Measurements from ENCODE around the gene RPS2. TPM values are rescaled to one million over a fixed set of nuclear protein-coding genes. Genes with fewer than 3 reads are reported as not detected.

RPS2 gene
- total and polyA plus RNA-seq, 2 of the 8 experiments (the other 6 are each of a cell fraction or from before 2014, with no cell fraction given): 4,042 to 16,783 TPM

GRCh38 chr16:1990101-1990350 is 25.4 kb upstream of the RPS2 start:
- H3K79me2 ChIP-seq (ENCODE audit: control insufficient read depth in 1 of 2, insufficient read depth in 2 of 2, low read length in 2 of 2): peaks cover 0 to 3% of the 10 kb centered on the region in 2 experiments; a peak in 1 of 4 replicates
- H4K20me1 ChIP-seq (replicated peaks in 1 of 2; ENCODE audit: control insufficient read depth in 1 of 2, insufficient read depth in 2 of 2, low read length in 2 of 2): peaks cover 7 to 10% of the 10 kb centered on the region in 2 experiments
- no peak overlapping the region for H2BK20ac ChIP-seq (ENCODE audit: low read length)
- no peak overlapping the region for H3K4ac ChIP-seq (replicated peaks; ENCODE audit: insufficient read length, low read depth, low read length)
- H3K27ac ChIP-seq (ENCODE audit: low read depth, low read length): no peak overlapping the region
- H2BK5ac ChIP-seq (ENCODE audit: low read depth, low read length): no peak overlapping the region
- DNase-seq (ENCODE audit: low read depth in 1 of 2, low spot score in 2 of 2) (no peak), FAIRE-seq (no peak)
- no peak overlapping the region for H2AK5ac ChIP-seq (ENCODE audit: low read depth, low read length)
- H3K4me3 ChIP-seq (ENCODE audit: extremely low read depth in 1 of 4, insufficient read depth in 2 of 4, low read depth in 3 of 4, low read length in 4 of 4): peak overlapping the region; percentile 36 to 77 (median 51); a peak in 7 of 8 replicates
- peaks cover 4 to 37% (median 24%) of the 10 kb centered on the region in 4 experiments for H3K27me3 ChIP-seq (replicated peaks in 1 of 4; ENCODE audit: control insufficient read depth in 3 of 4, extremely low read depth in 1 of 4, insufficient read depth in 3 of 4, low read length in 3 of 4)
- H3K9me3 ChIP-seq (ENCODE audit: insufficient read depth in 2 of 2, low read depth in 1 of 2, low read length in 1 of 2): no peaks in the 10 kb centered on the region
- no peak overlapping the region for H2AFZ ChIP-seq (ENCODE audit: low read length)
- TF ChIP-seq PHF8 (conservative IDR thresholded peaks at IDR 0.05; ENCODE audit: low read depth, low read length) (0 out of 2 replicates have a peak, but pooled peaks have one; percentile 12), MAFK (IDR thresholded peaks at IDR 0.05; ENCODE audit: low read depth, low read length) (no peak), GABPA (IDR thresholded peaks at IDR 0.05; ENCODE audit: borderline replicate concordance, insufficient read depth, low read length) (no peak), KDM4A (IDR thresholded peaks at IDR 0.05; ENCODE audit: low read depth, low read length, severe bottlenecking) (peak; percentile 7), TEAD4 (IDR thresholded peaks at IDR 0.05; ENCODE audit: low read depth, low read length) (no peak)
- H3K56ac ChIP-seq (replicated peaks; ENCODE audit: insufficient read length, low read depth, low read length): no peak overlapping the region
- no peak overlapping the region for H3K9ac ChIP-seq (replicated peaks in 1 of 4; ENCODE audit: extremely low read depth in 1 of 4, low read depth in 3 of 4, low read length in 3 of 4)
- H2BK15ac ChIP-seq (ENCODE audit: low read length): no peak overlapping the region
- H3K79me1 ChIP-seq (ENCODE audit: low read depth, low read length): no peaks in the 10 kb centered on the region
- H4K8ac ChIP-seq (ENCODE audit: extremely low read depth, insufficient read depth, low read length): 0 out of 2 replicates have a peak overlapping the region, but pooled peaks have one; percentile 37
- no peak overlapping the region for H2BK12ac ChIP-seq (ENCODE audit: low read depth, low read length)
- CTCF ChIA-PET (ENCODE audit: partially characterized antibody): interaction anchor here (1.4 to 6.8 kb wide), 3 partner anchors 8 to 100 kb away, joined by 3 to 55 read pairs (median 5); partner anchors contain the start of gene NOXO1
- no peak overlapping the region for H4K91ac ChIP-seq (replicated peaks; ENCODE audit: insufficient read length, low read length)
- no peak overlapping the region for H3K18ac ChIP-seq (ENCODE audit: extremely low read depth, low read length)
- H3K4me1 ChIP-seq (replicated peaks in 1 of 4; ENCODE audit: control insufficient read depth in 3 of 4, insufficient read depth in 4 of 4, low read length in 3 of 4): peaks cover 0 to 31% (median 19%) of the 10 kb centered on the region in 4 experiments; a peak in 6 of 7 replicates
- no peak overlapping the region for H3K14ac ChIP-seq (ENCODE audit: insufficient read length)
- no peak overlapping the region for H2BK120ac ChIP-seq (replicated peaks; ENCODE audit: low read depth, low read length)
- peaks cover 22% of the 10 kb centered on the region; the same call in 1 of the 2 replicates for H3K23me2 ChIP-seq (ENCODE audit: low read depth, low read length)
- H3K23ac ChIP-seq (ENCODE audit: insufficient read length): no peak overlapping the region
- no CpG with 5 or more reads among the region's 25 CpGs for WGBS, 2 experiments (ENCODE audit: extremely low coverage in 1 of 2, insufficient coverage in 1 of 2, insufficient read length in 1 of 2, insufficient replicate concordance in 2 of 2, low coverage in 1 of 2, low lambda C conversion rate in 2 of 2, missing lambda C conversion rate in 1 of 2)
- H3K4me2 ChIP-seq (ENCODE audit: insufficient read depth in 1 of 2, low read depth in 2 of 2, low read length in 2 of 2): peak overlapping the region; percentile 83 to 96; a peak in 3 of 4 replicates
- peaks cover 2 to 5% (median 3%) of the 10 kb centered on the region in 4 experiments; a peak in 3 of 8 replicates for H3K36me3 ChIP-seq (ENCODE audit: control insufficient read depth in 2 of 4, insufficient read depth in 4 of 4, low read length in 3 of 4)
- H4K5ac ChIP-seq (ENCODE audit: insufficient read length, low read depth, low read length): no peak overlapping the region
- POLR2A ChIA-PET (ENCODE audit: partially characterized antibody): interaction anchor here (0.6 to 28.2 kb wide), 9 partner anchors 7 to 165 kb away, joined by 3 to 736 read pairs (median 10); partner anchors contain the start of genes GFER, NDUFB10, NOXO1 and RNF151

All from H1 (cell line).